Dermis blood vessel endothelial cell (primary cell): ENCODE data around the gene AGBL4. TPM values are rescaled to one million over a fixed set of nuclear protein-coding genes. Genes with fewer than 3 reads are reported as not detected.
"Not testable (repeated sequence)": the region's sequence is repeated elsewhere in the genome, so short reads cannot be mapped to it uniquely, and the experiment has no call there.

Experiments used
- DNase-seq: peaks from one replicate; pipeline ENCODE4 v3.0.0; 2010
- total RNA-seq: library from RNA; depleted of rRNA; stranded (reverse); fragments of >200 nt; gene quantifications from 2 replicates; pipeline ENCODE4 v1.2.3, GENCODE V29; 2014

AGBL4 gene
- total RNA-seq, 1 donor from 2014 or later: not detected

GRCh38 chr1:49302400-49302799 lies 721.4 kb downstream of the AGBL4 start:
- not testable (repeated sequence) for DNase-seq

DNA sequence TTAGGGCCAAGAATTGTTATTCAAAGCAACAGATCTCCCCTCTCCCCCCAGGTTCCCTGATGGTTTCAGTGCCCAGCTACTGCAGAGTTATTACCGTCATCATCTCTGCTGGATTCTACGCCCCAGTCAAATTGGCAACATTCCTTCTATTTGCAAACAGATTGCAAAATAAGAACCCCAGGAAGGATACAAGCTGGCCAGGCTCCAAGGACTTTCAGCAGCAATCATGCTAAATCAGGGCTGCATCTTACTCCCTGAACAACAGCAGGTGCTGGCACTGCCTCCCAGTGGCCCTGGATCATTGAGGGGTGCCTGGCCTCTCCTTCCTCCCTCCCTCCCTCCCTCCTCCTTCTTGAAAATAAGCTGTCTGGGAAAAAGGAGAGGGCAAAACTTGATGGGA lies 725.5 kb downstream of the AGBL4 start:
- DNase-seq: no peak

- DNase-seq: no peak
Measured at GRCh38 chr1:49297783-49298182, 726.0 kb downstream of the AGBL4 start.

GRCh38 chr1:49294539-49294938 lies 729.2 kb downstream of the AGBL4 start:
- DNase-seq: no peak

GRCh38 chr1:49293016-49293415 lies 730.7 kb downstream of the AGBL4 start:
- DNase-seq: no peak

DNA sequence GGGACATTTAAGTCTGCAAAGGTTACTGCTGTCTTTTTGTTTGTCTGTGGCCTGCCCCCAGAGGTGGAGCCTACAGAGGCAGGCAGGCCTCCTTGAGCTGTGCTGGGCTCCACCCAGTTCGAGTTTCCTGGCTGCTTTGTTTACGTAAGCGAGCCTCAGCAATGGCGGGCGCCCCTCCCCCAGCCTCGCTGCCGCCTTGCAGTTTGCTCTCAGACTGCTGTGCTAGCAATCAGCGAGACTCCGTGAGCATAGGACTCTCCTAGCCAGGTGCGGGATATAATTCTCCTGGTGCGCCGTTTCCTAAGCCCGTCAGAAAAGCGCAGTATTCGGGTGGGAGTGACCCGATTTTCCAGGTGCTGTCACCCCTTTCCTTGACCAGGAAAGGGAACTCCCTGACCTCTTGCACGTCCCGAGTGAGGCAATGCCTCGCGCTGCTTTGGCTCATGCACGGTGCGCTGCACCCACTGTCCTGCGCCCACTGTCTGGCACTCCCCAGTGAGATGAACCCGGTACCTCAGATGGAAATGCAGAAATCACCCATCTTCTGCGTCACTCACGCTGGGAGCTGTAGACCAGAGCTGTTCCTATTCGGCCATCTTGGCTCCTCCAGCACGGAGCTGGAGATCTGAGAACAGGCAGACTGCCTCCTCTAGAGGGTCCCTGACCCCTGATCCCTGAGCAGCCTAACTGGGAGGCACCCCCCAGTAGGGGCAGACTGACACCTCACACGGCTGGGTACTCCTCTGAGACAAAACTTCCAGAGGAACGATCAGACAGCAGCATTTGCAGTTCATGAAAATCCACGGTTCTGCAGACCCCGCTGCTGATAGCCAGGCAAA lies 766.3 kb downstream of the AGBL4 start:
- DNase-seq: not testable (repeated sequence)

- DNase-seq: no peak
Measured at GRCh38 chr1:49252917-49253316, 770.8 kb downstream of the AGBL4 start.

DNA sequence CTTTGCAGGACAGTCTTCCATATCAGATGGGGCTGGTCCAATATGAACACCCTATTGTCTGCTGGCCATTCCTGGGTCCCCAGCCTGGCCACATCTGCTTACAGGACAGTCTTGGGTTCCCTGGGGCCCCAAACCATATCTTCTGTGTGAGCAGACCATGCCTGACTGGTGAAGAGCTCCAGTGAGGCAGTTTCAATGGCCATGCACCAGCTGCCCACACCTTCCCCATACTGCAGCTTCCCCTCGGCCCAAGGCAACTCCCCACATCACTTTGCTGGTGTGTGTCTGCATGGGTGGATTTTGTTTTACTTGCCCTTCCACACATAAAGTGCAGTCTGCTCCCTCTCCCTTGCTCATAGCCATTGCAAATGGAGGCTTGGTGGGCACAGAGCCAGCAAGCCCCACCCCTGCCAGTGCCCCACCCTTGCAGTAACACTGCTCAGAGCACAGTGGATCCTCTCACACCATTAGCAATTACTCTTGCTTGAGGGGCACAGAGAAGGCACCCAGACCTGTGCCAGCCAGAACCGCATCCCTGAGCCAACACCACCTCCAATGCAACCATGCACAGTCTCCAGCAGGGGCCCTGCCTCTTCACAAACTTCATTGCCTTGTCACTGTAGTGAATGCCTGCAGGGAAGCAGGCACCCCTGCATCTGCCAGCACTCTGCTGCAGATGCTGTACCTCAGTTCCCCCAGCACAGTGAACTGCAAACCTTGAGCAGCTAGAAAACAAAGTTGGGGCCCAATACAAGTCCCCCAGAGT lies 772.6 kb downstream of the AGBL4 start:
- DNase-seq: no peak

DNA sequence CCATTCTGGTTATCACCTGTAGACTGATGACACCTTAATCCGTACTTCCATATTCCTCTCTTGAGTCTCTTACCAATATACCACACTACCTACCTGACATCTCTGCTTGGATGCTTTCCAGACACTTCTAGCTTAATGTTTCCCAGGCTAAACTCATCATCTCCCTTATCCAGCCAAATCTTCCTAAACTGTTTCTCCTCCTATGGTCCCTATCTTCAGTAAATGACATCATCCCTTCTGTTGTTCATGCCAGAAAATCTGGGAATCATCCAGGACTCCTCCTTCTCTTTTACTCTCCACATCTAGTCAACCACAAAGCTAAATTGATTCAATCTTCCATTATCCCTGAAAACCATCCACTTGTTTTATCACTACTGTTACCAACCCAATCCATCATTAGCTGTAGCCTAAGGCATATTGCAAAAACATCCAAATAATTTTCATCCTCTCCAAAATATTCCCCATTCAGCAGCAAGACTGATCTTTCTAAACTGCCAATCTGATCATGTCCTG lies 783.0 kb downstream of the AGBL4 start:
- no peak for DNase-seq

- DNase-seq: no peak
Measured at GRCh38 chr1:49234988-49235387, 788.8 kb downstream of the AGBL4 start.

DNA sequence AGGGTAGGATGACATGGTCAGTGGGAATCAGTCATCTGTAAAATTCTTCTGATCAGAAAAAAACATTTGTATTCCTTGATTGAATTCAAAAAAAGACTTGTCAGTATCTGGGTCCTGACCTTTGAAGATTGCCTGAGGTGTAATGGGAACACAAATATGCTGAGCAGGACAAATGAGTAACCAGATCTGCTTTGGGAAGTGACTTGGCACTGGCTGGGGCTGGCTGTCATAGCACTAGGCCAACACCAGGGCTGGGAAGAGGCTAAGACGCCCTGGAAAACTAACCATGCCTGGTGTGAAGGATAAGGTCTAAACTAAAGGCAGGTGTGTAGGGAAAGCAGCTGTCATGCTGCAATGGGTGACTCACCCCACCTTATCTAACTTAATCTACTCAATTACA lies 794.2 kb downstream of the AGBL4 start:
- DNase-seq: no peak

DNA sequence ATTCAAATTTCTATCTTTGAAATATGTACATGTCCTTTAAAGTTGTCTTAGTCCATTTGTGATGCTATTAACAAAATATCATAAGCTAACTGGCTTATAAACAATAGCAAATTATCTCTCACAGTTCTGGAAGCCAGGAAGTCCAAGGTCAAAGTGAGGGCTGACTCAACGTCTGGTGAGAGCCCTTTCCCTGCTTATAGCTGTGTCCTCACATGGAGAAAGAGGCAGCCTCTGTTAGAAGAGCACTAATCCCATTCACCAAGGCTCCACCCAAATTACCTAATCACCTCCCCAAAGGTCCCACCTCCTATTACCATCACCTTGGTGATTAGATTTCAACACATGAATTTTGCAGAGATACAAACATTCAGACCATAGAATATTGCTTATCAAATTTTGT lies 797.0 kb downstream of the AGBL4 start:
- no peak for DNase-seq

GRCh38 chr1:49225464-49225863 lies 798.3 kb downstream of the AGBL4 start:
- no peak for DNase-seq

DNA sequence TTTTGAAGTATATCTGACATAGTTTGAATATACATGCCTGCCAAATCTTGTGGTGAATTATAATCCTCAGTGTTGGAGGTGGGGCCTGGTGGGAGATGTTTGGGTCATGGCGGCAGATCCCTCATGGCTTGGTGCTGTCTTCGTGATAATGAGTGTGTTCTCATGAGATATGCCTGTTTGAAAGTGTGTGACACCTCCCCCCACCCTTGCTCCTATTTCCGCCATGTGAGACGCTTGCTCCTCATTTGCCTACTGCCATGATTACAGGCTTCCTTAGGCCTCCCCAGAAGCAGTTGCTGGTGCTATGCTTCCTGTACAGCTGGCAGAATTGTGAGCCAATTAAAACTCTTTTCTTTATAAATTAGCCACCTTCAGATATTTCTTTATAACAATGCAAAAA lies 810.5 kb downstream of the AGBL4 start:
- no peak for DNase-seq

DNA sequence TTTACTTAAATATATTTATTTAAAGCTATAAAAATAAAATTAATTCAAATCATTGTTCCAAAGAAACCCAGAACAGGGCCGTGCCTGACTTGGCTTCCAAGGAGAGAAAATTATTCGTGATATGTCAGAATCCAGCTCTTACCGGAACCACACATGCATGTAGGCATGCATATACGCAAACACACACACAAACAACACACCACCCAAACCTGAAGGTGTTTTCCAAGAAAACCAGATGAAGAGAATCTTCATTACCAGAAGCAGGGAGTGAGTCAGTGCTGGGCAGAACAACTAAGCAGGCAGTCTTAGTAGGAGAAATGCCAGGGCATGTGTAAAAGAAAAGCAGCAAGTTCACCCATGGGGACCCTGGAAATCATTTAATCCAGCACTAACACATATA lies 815.0 kb downstream of the AGBL4 start:
- no peak for DNase-seq

DNA sequence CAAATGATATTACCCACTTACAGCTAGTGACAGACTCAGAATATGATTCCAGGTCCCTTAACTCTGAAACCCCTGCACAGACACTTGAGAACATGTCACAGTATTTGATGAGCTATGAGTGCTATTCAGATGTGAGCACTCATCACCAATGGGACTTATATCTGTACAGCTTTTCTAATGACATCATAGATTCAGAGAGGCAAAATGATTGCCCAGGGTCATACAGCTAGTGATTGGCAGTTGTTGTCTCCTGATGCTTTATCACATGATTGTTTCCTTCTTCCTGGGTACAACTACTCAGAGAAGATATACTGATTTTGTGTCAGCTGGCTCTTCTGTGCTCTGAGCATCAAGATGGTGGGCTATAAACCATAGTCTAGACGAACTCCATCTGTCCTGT lies 819.0 kb downstream of the AGBL4 start:
- no peak for DNase-seq

DNA sequence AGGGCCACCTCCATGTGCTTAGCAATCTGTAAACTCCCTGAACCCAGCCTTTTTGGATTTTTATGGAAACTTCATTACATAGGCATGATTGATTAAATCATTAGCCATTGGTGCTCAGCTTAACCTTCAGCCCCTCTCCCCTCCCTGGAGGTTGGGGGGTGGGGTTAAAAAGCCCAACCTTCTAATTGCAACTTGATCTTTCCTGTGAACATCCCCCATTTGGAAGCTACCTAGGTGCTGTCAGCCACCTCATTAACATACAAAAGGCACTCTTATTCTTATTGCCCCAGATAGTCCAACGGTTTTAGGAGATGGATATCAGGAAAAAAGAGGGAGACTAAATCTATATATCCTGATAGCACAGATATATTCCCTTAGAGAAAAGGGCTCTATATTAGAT lies 823.0 kb downstream of the AGBL4 start:
- DNase-seq: no peak

DNA sequence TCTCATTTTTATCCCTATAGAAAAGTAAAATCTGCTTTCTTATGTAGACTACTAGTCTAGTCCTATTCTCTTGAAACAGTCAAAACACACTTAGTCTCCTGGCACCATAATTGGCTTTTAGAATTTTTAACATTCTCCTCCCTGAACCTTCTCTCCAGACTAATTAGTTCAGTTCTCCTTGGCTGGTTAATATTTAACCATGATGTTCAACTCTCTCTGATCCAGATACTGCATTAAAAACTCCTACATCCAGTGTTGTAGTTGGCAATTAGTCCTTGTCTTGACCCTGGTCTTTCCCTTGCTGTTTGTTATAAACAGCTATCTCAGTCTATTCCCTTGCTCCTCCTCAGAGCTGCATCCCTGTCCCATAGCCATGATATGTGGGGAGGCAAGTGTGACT lies 824.2 kb downstream of the AGBL4 start:
- DNase-seq: no peak

DNA sequence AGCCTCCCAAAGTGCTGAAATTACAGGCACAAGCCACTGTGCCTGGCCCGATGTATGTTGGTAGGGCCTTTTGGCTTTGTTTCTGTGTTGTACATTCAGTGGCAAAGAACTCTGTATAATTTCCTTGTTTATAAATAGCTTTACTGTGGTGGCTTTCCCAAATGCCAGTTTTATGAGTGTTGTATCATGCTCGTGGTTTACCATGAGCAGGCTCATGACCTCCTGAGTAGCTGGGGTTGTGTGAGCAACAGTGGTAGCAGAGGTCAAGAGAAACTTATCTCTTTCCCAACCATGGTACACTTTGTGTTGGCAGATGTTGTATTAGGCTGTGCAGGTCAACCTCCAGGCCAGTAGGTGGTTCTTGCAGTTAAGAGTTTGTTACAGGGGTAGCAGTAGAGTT lies 826.7 kb downstream of the AGBL4 start:
- DNase-seq: no peak

- DNase-seq: no peak
Measured at GRCh38 chr1:49190138-49190537, 833.6 kb downstream of the AGBL4 start.

GRCh38 chr1:49187056-49187455 lies 836.7 kb downstream of the AGBL4 start:
- DNase-seq: no peak

- DNase-seq: no peak
Measured at GRCh38 chr1:49185450-49185980, 838.2 kb downstream of the AGBL4 start.

DNA sequence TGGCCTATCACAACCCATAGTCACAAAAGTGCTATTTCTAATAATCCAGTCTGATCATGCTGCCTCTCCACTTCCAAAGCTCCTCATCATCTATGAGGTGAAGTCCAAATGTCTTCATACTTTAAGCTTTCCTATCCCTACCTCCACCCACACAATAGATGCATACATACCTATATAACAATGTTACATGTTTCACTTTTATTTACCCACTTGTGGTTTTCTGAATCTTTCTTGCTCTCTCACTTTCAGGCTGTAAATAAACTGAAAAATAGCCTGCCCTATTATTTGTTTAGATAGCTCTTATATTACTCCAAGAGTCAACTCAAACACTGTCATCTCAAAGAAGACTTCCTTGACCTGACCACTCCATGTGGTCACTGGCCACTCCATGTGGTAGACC lies 840.3 kb downstream of the AGBL4 start:
- DNase-seq: no peak

DNA sequence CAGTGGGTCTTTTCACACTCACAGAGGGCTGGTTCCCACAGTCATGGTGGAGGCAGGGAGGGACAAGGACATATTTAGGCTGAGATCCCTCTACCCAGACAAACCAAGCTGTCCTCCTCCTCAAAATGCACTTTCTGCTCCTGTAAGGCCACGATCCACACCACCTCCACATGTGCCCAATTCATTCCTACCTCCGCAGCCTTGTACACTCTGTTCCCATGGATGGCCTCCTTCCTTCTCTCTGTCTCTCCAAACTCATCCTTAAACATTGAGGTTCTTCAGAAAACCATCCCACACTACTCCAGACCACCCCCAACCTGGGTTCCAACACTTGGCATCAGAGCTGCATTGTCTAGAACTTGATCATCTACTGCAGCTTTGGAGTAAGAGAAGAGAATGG lies 842.7 kb downstream of the AGBL4 start:
- DNase-seq: no peak
